Fibroblast of lung (primary cell): Measurements from ENCODE around the gene UROC1. TPM values are rescaled to one million over a fixed set of nuclear protein-coding genes. Genes with fewer than 3 reads are reported as not detected.

Experiments used
- DNase-seq, 2 donors: peaks; one replicate each; pipeline versions ENCODE4 v3.0.0 to v3.0.0-alpha.2; 2010; ENCODE audit warnings: low read depth in 2 of 2
- H2AFZ ChIP-seq: 2 replicates; pipeline ENCODE4 v1.5.1; 2012; ENCODE audit warnings: low read length, control low read depth, inconsistent platforms
- H3K27ac ChIP-seq: 2 replicates; pipeline ENCODE4 v1.5.1; 2011; ENCODE audit warnings: low read length, control low read depth; ENCODE audit not compliant: insufficient read depth
- H3K27me3 ChIP-seq: 2 replicates; pipeline ENCODE4 v1.5.1; 2011; ENCODE audit warnings: mild to moderate bottlenecking, low read length; ENCODE audit not compliant: control insufficient read depth, insufficient read depth
- H3K36me3 ChIP-seq: 2 replicates; pipeline ENCODE4 v1.5.1; 2011; ENCODE audit warnings: low read length; ENCODE audit not compliant: control insufficient read depth, insufficient read depth
- H3K4me1 ChIP-seq: 2 replicates; pipeline ENCODE4 v1.5.1; 2011; ENCODE audit warnings: low read length; ENCODE audit not compliant: control insufficient read depth, insufficient read depth; ENCODE audit errors: extremely low read depth
- H3K4me2 ChIP-seq: 2 replicates; pipeline ENCODE4 v1.5.1; 2011; ENCODE audit warnings: low read length, control low read depth; ENCODE audit not compliant: insufficient read depth; ENCODE audit errors: extremely low read depth
- H3K4me3 ChIP-seq, 4 experiments: fragments of 200-600 bp in 1 of 4; sonication (generic) in 1 of 4; replicated peaks in 1 of 4; 2 replicates each; pipeline ENCODE4 v1.5.1; 2011 to 2016; ENCODE audit warnings: low read length in 4 of 4, low read depth in 3 of 4, mild to moderate bottlenecking in 3 of 4, control low read depth in 2 of 4, inconsistent platforms in 1 of 4, mixed read lengths in 1 of 4; ENCODE audit not compliant: insufficient read depth in 1 of 4; ENCODE audit errors: control extremely low read depth in 1 of 4
- H3K79me2 ChIP-seq: 2 replicates; pipeline ENCODE4 v1.5.1; 2012; ENCODE audit warnings: mild to moderate bottlenecking, low read length, inconsistent platforms; ENCODE audit not compliant: control insufficient read depth, insufficient read depth
- H3K9ac ChIP-seq: 2 replicates; pipeline ENCODE4 v1.5.1; 2011; ENCODE audit warnings: mild to moderate bottlenecking, low read length, control low read depth; ENCODE audit not compliant: insufficient read depth
- H3K9me3 ChIP-seq: 2 replicates; pipeline ENCODE4 v1.5.1; 2012; ENCODE audit warnings: low read depth, low read length; ENCODE audit not compliant: control insufficient read depth, insufficient read depth
- H4K20me1 ChIP-seq: 2 replicates; pipeline ENCODE4 v1.5.1; 2011; ENCODE audit warnings: low read length; ENCODE audit not compliant: control insufficient read depth, insufficient read depth; ENCODE audit errors: extremely low read depth
- CTCF ChIP-seq, 2 donors: IDR thresholded peaks in 1 of 2; conservative IDR thresholded peaks in 1 of 2; 1 replicate in 1 of 2; 2 replicates in 1 of 2; pipeline ENCODE4 v1.5.1; 2011 to 2012; ENCODE audit warnings: low read length in 2 of 2, control low read depth in 1 of 2, inconsistent platforms in 1 of 2, low read depth in 1 of 2, mild to moderate bottlenecking in 1 of 2
- EZH2 ChIP-seq: IDR thresholded peaks from 2 replicates; pipeline ENCODE4 v1.5.1; 2012; ENCODE audit warnings: low read length, control low read depth, mild to moderate bottlenecking; ENCODE audit errors: missing control alignments
- polyA plus RNA-seq, 2 donors: library from polyadenylated mRNA; depleted of rRNA in 1 of 2; stranded (reverse) in 1 of 2; unstranded in 1 of 2; fragments of >200 nt; gene quantifications; 2 replicates each; pipeline ENCODE4 v1.2.1, GENCODE V29; 2011 to 2012; ENCODE audit warnings: missing spikeins in 1 of 2
- total RNA-seq: library from RNA; depleted of rRNA; stranded (reverse); fragments of >200 nt; gene quantifications from 2 replicates; pipeline ENCODE4 v1.2.1, GENCODE V29; 2014

UROC1 gene
- total and polyA plus RNA-seq, 2 donors (not counting 1 experiment from before 2014, with no cell fraction given), result not detected

- H2AFZ ChIP-seq, result no peak overlapping the region
- no peak for TF ChIP-seq CTCF (conservative IDR thresholded peaks at IDR 0.05 in 1 of 2, IDR thresholded peaks at IDR 0.05 in 1 of 2; ENCODE audit: low read depth in 1 of 2, low read length in 2 of 2)
- TF ChIP-seq EZH2, result no peak
These were observed 16.5 kb downstream of the UROC1 start for GRCh38 chr3:126501054-126501453.

GRCh38 chr3:126500016-126500415, 17.6 kb downstream of the UROC1 start:
- Histone ChIP-seq H3K36me3 (no peaks in the 10 kb centered on the region), H3K4me2 (no peak overlapping the region), H2AFZ (no peak overlapping the region), H3K9ac (no peak overlapping the region), H3K9me3 (no peaks in the 10 kb centered on the region), H3K27me3 (peaks cover 5% of the 10 kb centered on the region), H4K20me1 (no peaks in the 10 kb centered on the region), H3K4me1 (no peaks in the 10 kb centered on the region), H3K4me3 (no peak overlapping the region), H3K79me2 (no peaks in the 10 kb centered on the region), H3K27ac (no peak overlapping the region)
- no peak for DNase-seq
- no peak for TF ChIP-seq CTCF (conservative IDR thresholded peaks at IDR 0.05 in 1 of 2, IDR thresholded peaks at IDR 0.05 in 1 of 2; ENCODE audit: low read depth in 1 of 2, low read length in 2 of 2)
- TF ChIP-seq EZH2, result no peak

More at GRCh38 chr3:126501054-126501453, 16.5 kb downstream of the UROC1 start:
- no peak overlapping the region for H3K9ac ChIP-seq
- no peaks in the 10 kb centered on the region for H3K36me3 ChIP-seq
- H3K79me2 ChIP-seq, result no peaks in the 10 kb centered on the region
- H3K27me3 ChIP-seq, result peaks cover 5% of the 10 kb centered on the region
- H4K20me1 ChIP-seq, result no peaks in the 10 kb centered on the region
- H3K4me3 ChIP-seq, result no peak overlapping the region
- no peak for DNase-seq
- no peak overlapping the region for H3K4me2 ChIP-seq
- no peak overlapping the region for H3K27ac ChIP-seq
- H3K4me1 ChIP-seq, result no peaks in the 10 kb centered on the region
- H3K9me3 ChIP-seq, result no peaks in the 10 kb centered on the region

GRCh38 chr3:126499401-126499800, 18.2 kb downstream of the UROC1 start:
- Histone ChIP-seq H3K4me1 (no peaks in the 10 kb centered on the region), H3K9ac (no peak overlapping the region)
- TF ChIP-seq CTCF (conservative IDR thresholded peaks at IDR 0.05 in 1 of 2, IDR thresholded peaks at IDR 0.05 in 1 of 2; ENCODE audit: low read depth in 1 of 2, low read length in 2 of 2) (no peak), EZH2 (no peak)

More at GRCh38 chr3:126499401-126499800, 18.2 kb downstream of the UROC1 start:
- no peaks in the 10 kb centered on the region for H3K79me2 ChIP-seq
- H4K20me1 ChIP-seq, result no peaks in the 10 kb centered on the region
- no peak for DNase-seq
- peaks cover 5% of the 10 kb centered on the region for H3K27me3 ChIP-seq
- H3K27ac ChIP-seq, result no peak overlapping the region
- no peak overlapping the region for H3K4me3 ChIP-seq
- H2AFZ ChIP-seq, result no peak overlapping the region
- H3K9me3 ChIP-seq, result no peaks in the 10 kb centered on the region
- H3K36me3 ChIP-seq, result no peaks in the 10 kb centered on the region
- no peak overlapping the region for H3K4me2 ChIP-seq
